ENCODE results near the gene PKD1. TPM values are rescaled to one million over a fixed set of nuclear protein-coding genes. Genes with fewer than 3 reads are reported as not detected.

The PKD1 gene
- total and polyA plus RNA-seq, 7 donors: 10.6 to 372 (median 81.6) TPM

DNA sequence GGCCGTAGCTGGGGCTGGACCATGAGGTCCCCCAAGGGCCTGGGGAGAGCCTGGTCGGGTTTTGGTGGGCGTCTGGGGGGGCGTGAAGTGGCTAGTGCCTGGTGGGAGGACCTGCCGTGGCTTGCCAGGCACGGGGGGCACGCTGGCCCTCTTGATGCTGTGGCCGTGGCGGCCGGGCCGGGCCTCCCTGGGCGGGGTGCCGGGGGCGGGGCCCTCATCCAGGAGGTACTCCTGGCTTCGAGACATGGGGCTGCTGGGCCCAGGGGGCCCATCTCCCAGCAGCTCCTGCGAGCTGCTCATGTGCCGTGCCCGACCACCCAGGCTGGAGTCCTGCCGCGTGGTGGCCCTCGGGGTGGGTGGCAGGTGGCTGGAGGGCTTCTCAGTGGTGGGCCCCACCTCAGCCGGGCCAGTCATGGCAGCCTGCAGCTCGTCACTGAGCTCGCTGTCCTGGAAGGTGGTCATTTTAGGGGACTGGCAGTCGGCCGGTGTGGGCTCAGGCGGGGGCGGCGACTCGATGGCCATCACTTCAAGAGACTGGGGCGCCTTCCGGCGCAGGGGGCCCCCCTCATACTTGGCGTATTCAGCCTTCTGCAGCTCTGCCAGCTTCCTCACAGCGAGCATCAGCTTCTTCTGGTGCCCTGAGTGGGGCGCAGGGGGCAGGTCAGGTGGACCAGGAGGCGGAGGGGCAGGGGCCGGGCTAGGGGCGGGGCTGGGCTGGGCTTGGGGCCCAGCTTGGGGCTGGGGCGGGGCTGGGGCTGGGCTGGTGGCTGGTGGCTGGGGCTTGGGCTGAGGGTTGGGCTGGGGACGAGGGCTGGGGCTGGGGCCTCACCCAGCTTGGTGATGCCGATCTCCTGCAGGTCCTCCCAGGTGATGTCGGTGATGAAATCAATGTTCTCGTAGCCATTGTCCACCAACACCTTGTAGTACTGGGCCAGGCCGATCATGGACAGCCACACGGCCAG lies 45.5 kb upstream of the PKD1 start:
- intact Hi-C loops (cut with DNase I): no loop called here
- H3K4me1 ChIP-seq: peaks cover 0 to 5% (median 0%) of the 10 kb centered on the region in 4 donors
- DNase-seq: no peak

DNA sequence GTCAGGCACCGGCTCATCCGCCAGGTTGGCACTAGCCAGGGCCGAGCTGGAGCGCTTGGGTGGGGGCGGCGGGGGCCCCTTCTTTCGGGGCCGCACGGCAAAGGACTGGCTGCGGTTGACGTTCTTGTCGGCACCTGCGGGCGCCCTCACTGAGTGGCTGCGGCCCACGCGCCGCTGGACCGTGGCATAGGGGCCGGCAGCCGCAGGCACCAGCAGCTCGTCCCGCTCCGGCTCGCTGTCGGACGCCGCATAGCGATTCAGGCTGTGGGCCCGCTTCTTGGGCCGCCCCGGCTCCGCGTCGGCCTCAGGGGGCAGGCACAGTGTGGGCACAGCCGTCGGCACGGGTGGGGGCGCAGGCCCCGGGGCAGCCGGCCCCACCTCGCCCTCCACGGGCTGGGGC lies 44.8 kb upstream of the PKD1 start:
- no peaks in the 10 kb centered on the region for H3K9me3 ChIP-seq
- H3K4me1 ChIP-seq: peaks cover 0 to 5% (median 0%) of the 10 kb centered on the region in 4 donors
- intact Hi-C loops (cut with DNase I): no loop called here
- peaks cover 12 to 27% (median 18%) of the 10 kb centered on the region in 4 donors for H3K36me3 ChIP-seq
- no peak for TF ChIP-seq POLR2AphosphoS5 (IDR thresholded peaks at IDR 0.05)
- no peak for TF ChIP-seq POLR2A (IDR thresholded peaks at IDR 0.05)
- no peak for TF ChIP-seq EP300 (IDR thresholded peaks at IDR 0.05)
- TF ChIP-seq, protein P1, sequence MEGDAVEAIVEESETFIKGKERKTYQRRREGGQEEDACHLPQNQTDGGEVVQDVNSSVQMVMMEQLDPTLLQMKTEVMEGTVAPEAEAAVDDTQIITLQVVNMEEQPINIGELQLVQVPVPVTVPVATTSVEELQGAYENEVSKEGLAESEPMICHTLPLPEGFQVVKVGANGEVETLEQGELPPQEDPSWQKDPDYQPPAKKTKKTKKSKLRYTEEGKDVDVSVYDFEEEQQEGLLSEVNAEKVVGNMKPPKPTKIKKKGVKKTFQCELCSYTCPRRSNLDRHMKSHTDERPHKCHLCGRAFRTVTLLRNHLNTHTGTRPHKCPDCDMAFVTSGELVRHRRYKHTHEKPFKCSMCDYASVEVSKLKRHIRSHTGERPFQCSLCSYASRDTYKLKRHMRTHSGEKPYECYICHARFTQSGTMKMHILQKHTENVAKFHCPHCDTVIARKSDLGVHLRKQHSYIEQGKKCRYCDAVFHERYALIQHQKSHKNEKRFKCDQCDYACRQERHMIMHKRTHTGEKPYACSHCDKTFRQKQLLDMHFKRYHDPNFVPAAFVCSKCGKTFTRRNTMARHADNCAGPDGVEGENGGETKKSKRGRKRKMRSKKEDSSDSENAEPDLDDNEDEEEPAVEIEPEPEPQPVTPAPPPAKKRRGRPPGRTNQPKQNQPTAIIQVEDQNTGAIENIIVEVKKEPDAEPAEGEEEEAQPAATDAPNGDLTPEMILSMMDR (IDR thresholded peaks at IDR 0.05): no peak
- no peak for DNase-seq
- H3K27ac ChIP-seq: no peak overlapping the region
- WGBS, 2 donors: 95 to 96% methylated on average over 43 of the region's 43 CpGs
- peaks cover 0 to 8% (median 0%) of the 10 kb centered on the region in 3 donors for H3K27me3 ChIP-seq
- no peak overlapping the region for H3K4me3 ChIP-seq

More for the DNA sequence above, 45.5 kb upstream of the PKD1 start:
- peaks cover 0 to 8% (median 0%) of the 10 kb centered on the region in 3 donors for H3K27me3 ChIP-seq
- H3K27ac ChIP-seq: no peak overlapping the region
- H3K4me3 ChIP-seq: no peak overlapping the region
- H3K36me3 ChIP-seq: peaks cover 4 to 19% (median 10%) of the 10 kb centered on the region in 4 donors
- 62 to 82% methylated on average over 46 of the region's 46 CpGs for WGBS, 2 donors
- H3K9me3 ChIP-seq: no peaks in the 10 kb centered on the region
- TF ChIP-seq, protein P1 (IDR thresholded peaks at IDR 0.05): no peak
- no peak for TF ChIP-seq POLR2A (IDR thresholded peaks at IDR 0.05)

DNA sequence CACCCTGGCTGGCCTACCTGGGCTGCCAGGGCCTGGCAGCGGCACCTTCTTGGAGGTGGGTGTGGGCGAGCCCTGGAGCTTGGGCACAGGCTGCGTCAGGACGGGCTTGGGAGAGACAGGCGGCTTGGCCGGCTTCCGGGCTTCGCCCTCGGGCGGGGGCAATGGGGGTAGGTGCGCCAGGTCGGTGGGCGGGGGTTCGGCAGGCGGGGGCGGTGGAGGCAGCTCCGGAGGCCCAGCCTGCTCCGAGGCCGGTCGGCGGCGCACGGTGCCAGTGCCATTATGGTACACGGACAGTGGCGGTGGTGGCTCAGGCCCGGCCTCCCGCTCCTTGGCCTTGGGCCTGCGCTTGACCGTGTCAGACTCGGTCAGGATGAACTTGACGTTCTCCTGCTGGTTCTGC lies 43.9 kb upstream of the PKD1 start:
- peaks cover 21 to 36% (median 27%) of the 10 kb centered on the region in 4 donors for H3K36me3 ChIP-seq
- intact Hi-C loops (cut with DNase I): no loop called here
- no peak overlapping the region for H3K4me3 ChIP-seq
- WGBS, 2 donors: 87 to 95% methylated on average over 31 of the region's 31 CpGs
- DNase-seq: no peak
- no peaks in the 10 kb centered on the region for H3K9me3 ChIP-seq
- H3K4me1 ChIP-seq: peaks cover 0 to 5% (median 0%) of the 10 kb centered on the region in 4 donors
- H3K27me3 ChIP-seq: peaks cover 0 to 8% (median 0%) of the 10 kb centered on the region in 3 donors
- TF ChIP-seq, protein P1 (IDR thresholded peaks at IDR 0.05): no peak
- TF ChIP-seq EP300 (IDR thresholded peaks at IDR 0.05): no peak
- TF ChIP-seq POLR2AphosphoS5 (IDR thresholded peaks at IDR 0.05): no peak
- TF ChIP-seq POLR2A (IDR thresholded peaks at IDR 0.05): no peak
- no peak overlapping the region for H3K27ac ChIP-seq

DNA sequence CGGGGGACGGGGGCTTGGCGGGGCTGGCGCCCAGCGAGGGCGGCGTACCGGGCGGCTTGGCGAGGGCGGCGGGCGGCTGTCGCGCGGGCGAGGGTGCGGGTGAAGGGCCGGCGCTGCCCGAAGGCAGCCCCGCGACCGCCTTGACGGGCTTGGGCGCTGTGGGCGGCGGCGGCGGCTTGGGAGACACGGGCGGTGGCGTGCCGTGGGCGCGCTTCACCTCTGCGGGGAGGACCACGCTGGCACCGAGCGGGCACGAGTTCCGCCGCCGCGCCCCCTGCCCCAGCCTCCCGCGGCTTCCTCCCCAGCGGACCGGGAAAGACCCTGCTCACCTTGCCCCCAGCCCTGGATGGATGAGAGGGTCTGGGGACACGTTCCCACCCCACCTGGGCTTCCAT lies 43.4 kb upstream of the PKD1 start:
- intact Hi-C loops (cut with DNase I): no loop called here
- Histone ChIP-seq H3K9me3 (no peaks in the 10 kb centered on the region), H3K4me1 (peaks cover 0 to 5% (median 0%) of the 10 kb centered on the region in 4 donors), H3K4me3 (no peak overlapping the region), H3K36me3 (peaks cover 26 to 41% (median 32%) of the 10 kb centered on the region in 4 donors), H3K27me3 (peaks cover 0 to 8% (median 0%) of the 10 kb centered on the region in 3 donors), H3K27ac (no peak overlapping the region)
- TF ChIP-seq POLR2A (IDR thresholded peaks at IDR 0.05) (no peak), EP300 (IDR thresholded peaks at IDR 0.05) (no peak)
- WGBS, 2 donors: 42 to 76% methylated on average over 50 of the region's 50 CpGs
- DNase-seq: no peak

DNA sequence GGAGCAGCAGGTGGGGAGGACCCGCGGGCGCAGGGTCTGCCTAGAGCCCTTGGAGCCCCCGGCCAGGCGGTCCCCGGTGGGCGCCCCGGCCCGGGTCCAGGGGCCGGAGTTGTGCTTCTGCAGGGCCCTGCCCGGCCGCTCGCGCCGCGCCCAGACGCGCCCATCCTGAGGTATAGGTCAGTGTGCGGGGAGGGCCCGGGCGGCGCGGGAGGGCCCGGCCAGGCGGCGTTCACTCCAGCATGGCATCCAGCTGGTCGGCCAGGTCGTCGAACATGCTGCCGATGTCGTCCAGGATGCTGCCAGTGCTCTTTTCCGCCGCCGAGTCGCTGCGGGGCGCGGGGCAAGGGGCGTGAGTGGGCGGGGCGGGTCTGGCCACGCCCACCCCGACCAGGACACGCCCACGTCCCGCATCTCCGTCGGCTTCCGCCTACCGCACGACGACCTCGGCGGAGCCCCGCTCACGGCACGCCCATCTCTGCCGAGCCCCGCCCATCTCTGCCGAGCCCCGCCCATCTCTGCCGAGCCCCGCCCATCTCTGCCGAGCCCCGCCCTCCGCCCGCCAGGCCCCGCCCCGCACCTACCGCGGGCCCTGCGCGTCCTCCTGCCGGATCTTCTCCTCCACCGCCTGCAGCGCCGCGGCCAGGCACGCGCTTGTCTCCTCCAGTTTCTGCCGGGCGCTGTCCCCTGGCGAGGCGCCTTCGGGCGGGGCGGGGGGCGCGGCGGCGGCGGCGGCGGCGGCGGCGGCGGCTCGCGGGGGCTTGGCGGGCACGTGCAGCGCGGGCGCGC lies 42.8 kb upstream of the PKD1 start:
- no peak for DNase-seq
- peaks cover 0 to 8% (median 0%) of the 10 kb centered on the region in 3 donors for H3K27me3 ChIP-seq
- peak in 1 of 4 donors; percentile 14 for TF ChIP-seq POLR2AphosphoS5 (IDR thresholded peaks at IDR 0.05)
- TF ChIP-seq EP300 (IDR thresholded peaks at IDR 0.05): no peak
- intact Hi-C loops (cut with DNase I): no loop called here
- peaks cover 30 to 46% (median 38%) of the 10 kb centered on the region in 4 donors for H3K36me3 ChIP-seq
- peaks cover 0 to 5% (median 0%) of the 10 kb centered on the region in 4 donors for H3K4me1 ChIP-seq
- no peaks in the 10 kb centered on the region for H3K9me3 ChIP-seq
- WGBS, 2 donors: 39 to 53% methylated on average over 106 of the region's 106 CpGs
- no peak overlapping the region for H3K4me3 ChIP-seq
- no peak overlapping the region for H3K27ac ChIP-seq

All from sigmoid colon (tissue), 7 donors.